GM11168 (cell line): ENCODE results near the gene FEZF1.

Source experiments
- in situ Hi-C: fragments of 300-500 bp; cut with MboI; formaldehyde crosslinking; loops from one replicate; pipeline ENCODE4 v1.12.0; 2022; ENCODE audit warnings: low sequenced_read_pairs; ENCODE audit not compliant: unreplicated experiment

FEZF1 gene

DNA sequence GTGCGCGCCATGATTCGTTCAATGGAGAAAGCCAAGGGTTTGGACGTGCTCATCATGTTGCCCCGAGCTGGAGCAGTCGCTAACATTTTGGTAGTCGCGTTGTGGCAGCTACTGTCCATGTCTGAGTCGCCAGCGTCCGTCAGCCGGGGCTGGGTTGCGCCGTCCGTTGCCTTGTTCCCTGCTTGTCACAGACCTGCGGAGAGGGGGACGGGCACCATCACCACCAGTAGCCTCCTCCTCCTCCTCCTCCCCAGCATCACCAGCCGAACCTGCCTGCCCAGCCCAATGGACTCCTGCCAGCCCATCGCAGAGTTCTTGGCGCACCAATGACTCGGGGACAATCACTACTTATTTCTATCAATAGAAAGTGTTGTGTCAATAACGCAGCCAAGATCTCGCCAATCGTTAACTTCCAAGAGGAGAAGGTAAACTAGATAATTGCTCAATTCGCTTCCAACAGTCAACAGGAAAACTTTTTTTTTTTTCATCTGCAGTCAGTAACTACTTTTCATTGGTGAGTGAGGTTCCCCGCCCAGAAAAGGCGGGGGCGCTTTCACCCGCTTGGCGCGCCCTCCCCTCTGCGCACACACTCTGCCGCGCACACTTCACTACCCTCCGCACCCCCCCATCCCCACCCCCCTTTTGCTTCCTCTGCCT is at the start of gene FEZF1:
FEZF1 (minus strand) TSS at position 432 of the 657 bp plus-strand sequence; CDS start at position 119, 313 bp downstream.
- in situ Hi-C loops = no loop called here

DNA sequence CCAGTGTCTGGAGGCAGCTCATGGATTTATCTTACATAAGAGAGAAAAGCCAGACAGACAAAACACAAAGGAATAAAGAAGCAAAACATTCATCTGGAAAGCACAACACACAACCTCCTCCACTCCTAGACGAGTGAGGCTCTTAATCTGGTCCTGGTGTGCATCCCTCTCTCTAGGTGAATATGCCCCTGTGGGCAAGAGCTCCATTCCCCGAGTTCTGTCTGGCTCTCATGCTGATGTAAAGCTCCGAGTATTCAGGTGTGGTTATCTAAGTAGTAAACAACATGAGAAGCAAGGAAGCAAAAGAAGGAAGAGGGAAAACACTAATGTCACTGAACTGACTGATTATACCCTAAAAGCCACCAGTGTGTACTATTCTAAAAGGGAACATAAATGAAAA is 47.9 kb upstream of the FEZF1 start:
- in situ Hi-C loops = no loop called here

DNA sequence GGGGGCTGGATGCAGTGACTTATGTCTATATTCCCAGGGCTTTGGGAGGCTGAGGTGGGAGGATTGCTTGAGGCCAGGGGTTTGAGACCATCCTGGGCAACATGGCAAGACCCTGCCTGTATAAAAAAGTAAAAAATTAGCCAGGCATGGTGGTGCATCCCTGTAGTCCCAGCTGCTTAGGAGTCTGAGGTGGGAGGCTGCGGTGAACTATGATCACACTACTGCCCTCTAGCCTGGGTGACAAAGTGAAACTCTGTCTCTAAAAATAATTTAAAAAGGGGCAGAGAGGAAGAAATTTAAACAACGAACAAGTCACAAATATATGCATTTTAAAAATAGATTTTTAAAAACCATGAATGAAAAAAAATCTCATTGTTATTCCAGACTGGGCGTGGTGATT is 46.2 kb upstream of the FEZF1 start:
- in situ Hi-C loops = no loop called here

DNA sequence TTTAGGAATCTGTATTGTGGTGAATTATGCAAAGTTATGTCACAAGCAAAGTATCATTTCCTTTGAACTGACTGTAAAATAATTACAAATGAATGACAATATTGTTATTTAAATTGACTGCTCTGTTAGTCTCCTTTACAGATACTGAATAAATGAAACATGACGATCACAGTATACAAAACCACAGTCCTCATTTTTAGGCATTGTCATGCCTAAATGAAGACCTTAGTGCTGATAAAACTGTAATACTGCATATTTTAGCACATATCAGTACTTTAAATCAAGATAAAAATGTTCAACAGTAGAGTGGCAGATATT is 39.7 kb upstream of the FEZF1 start:
- in situ Hi-C loops = no loop called here

DNA sequence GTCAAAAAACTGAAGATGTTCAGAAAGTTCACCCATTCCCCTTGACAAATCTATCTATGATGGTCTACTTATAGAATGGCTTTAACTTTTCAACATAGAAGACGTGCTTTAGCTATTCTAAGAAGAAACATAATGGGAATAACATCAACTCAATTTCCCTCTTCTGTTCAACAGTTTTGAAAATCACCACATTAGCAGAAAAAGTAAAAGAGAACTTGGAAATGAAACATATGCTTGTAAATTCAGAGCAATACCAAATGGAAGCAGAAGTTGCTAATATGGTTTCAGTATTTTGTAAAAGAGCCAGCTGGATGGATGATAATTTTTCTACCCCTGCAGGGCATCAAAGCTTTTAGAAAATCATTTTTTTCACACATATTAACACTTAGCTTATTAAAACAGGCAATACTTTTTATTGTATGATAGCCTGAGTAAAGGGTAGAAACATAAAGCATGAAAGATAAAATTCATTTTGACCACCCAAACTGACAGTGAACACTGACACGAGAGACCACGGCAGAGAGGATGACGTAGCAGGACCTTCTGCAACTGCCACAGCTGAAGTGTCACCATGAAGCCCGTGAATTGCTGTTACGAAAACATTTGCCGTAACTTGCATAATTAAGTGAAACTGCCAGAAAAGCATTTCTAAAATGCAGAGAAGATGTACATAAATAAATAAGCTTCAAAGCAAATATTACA is 39.2 kb upstream of the FEZF1 start:
- in situ Hi-C loops = no loop called here

DNA sequence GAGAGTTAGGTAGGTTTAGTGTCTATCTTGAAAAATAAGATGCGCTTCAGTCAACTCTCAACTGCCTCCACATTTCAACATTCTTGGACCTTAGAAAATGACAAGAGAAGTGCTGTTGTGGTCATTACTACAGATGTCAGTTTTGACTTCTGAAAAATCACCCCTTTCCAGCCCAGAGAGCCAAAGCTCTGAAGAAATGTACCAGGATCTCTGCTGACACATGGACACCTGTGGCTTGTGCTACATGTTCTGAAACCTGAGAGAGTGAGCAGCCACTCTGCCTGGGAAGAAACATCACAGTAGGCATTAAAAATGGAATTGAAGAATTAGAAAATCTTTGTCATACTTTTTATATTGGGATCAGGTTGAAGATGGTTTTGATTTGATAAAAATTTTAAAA is 35.9 kb upstream of the FEZF1 start:
- in situ Hi-C loops = no loop called here

DNA sequence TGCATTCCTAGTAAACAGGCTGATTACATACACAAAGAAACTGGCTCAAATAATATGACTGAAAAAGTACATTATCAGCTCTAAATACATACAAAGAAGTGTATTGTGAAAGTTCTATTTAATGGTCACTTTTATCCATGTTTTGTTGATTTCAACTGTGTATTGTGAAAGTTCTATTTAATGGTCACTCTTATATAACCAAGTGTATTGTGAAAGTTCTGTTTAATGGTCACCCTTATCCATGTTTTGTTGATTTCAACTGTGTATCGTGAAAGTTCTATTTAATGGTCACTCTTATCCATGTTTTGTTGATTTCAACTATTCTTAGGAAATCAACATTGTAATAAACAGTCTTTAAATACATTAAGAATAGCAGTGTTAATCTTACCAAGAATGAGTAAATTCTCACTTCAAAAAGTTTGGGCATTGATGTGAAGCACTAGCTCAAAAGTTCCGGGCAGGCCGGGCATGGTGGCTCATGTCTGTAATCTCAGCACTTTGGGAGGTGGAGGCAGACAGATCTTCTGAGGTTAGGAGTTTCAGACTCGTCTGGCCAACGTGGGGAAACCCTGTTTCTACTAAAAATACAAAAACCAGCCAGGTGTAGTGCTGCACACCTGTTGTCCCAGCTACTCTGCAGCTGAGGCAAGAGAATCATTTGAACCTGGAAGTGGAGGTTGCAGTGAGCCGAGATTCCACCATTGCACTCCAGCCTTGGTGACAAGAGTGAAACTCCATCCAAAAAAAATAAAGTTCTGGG is 34.8 kb upstream of the FEZF1 start:
- in situ Hi-C loops = no loop called here

DNA sequence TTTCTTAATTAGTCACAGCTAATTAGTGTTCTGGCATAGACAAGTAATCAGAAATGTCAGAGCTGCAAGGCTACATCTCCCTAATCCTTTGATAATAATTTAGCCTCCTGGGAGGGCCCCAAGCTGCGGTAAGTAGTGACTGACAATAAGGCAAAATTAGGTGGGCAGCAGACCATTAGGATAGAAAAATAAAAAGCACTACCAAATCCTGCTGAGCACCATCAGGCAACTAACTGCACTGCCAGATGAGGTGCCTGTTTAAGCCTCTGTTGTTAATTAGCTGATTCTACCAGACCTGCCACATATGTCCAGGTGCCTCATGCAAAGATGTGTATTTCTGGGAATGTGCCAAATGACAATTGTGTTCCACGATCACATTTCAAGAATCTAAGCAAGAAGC is 32.5 kb upstream of the FEZF1 start:
- in situ Hi-C loops = no loop called here

DNA sequence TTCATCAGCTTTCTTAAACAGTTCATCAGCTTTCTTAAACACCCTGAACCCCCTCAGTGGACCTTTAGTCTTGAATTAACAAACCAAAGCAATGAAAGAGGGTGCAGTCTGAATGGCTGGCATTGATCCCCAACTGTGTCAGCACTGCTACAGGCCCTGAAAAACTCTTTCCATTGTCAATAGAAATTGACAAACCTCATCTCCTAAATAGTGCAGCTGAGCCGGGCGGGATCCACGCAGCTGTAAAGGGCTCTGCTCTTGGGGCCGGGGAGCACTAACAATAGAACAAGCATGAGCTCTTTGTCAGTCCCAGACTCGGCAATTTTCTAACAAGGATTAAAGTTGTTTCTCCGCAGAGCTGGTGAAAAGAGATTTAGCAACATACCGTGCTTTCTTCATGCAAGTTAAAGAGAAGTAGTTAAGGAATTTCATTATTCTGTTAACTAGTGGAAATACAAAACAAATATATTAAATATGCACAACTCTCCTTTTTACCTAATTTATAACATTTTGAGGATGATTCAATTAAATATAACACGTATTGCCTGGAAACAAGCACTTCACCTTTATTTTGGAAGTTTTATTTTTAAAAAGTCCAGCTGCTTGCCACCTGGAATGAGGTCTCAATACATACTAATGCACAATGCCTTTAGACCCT is 24.7 kb upstream of the FEZF1 start:
- in situ Hi-C loops = no loop called here

DNA sequence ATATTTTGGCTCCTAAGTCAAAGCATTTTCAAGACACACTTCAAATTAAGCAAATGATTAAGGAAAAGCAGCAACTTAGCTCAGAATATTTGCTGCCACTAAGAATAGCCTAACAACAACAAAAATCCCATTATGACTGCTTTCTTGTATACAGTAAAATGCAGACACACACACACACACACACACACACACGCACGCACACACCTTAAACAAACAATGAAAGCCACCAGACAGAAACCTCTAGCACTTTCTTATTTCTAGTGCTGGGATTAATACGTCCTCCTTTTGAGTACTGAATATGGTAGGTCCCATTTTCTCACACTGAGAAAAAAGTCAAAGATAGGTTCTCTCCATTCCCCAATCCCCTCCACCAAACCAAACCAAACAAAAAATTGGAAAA is 23.4 kb upstream of the FEZF1 start:
- in situ Hi-C loops = no loop called here

DNA sequence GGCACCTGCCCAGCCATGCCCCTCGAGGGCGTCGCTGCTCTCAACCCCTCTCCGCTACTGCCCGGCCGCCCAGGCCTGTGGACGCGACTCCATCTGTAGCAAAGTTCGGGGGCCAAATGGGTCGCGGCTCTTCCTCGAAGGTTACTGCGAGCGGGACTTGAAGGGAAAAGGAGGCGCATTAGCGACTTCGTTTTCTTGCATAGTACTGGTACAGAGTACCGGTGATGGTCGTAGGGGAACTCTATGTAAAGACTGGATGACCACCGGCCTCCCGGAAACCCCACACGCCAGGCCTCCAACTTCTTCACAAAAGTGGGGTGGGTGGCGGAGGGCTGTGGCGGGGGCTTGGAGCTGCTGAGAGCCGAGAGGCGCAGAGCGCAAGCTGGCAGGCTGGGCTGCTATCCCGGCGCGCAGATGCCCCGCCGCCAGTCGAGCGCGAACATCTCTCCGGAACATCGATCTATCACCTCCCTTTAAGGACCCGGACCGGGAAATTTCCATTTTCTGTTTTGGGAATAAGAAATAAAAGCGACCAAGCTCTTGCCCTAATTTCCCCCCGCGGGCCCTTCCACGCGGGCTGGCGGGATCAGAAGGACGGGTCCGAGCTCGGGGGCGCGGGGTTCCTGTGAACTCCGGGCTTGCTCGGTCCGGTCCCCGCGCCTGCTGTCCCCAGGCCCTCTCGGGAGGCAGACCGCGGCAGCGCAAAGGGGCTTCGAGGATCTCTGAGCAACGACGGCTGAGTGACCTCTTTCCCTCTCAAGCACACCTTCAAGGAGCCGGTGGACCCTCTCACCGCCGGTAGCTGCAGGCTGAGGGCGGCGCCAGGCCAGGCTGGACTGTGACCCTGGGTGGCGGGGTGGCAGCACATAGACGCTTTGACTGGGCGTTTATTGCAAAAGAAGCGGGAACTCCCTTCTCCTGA is 12.2 kb upstream of the FEZF1 start:
- in situ Hi-C loops = no loop called here

DNA sequence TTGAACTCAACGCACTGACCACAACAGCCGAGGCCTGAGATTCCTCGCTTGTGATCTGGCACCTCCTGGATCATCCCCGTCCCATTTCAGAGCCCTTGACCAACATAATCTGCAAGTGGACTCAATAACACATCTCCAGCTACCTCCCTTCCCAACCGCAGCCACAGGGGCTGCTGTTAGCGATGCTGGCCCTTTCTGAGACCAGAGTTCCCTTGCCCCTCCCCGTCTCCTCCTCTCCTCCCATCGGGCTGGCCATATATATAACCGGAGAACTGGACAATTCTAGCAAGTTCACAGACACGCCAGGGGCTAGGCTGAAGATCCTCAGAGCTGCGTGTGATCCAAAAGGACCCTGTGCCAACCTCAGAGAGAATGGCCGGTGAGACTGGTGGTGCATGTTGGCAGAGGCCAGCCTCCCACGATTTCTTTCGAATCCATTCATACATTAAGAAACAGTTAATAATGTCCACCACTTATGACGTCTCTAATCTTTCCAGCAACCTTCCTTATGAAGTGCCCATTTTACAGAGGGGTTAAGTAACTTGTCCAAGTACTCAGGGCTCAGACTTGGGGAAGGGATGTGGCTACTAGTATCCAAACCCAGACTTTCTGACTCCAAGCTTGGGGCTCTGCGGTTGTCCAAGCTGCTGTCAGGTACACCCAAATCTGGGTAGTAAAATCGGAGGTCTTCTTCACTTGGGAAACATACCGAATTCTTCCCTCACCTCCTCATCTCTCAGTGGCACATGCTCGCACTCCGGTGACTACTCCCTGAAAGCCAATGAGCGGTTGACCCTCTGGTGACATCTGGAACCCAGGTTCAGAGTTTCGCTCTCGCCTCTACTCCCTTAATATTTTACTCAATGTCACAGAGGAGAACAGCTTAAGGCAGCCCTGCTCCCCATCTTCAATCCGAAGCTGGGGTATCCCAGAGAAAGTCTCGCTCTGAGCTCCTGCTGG is 11.2 kb upstream of the FEZF1 start:
- in situ Hi-C loops = no loop called here

DNA sequence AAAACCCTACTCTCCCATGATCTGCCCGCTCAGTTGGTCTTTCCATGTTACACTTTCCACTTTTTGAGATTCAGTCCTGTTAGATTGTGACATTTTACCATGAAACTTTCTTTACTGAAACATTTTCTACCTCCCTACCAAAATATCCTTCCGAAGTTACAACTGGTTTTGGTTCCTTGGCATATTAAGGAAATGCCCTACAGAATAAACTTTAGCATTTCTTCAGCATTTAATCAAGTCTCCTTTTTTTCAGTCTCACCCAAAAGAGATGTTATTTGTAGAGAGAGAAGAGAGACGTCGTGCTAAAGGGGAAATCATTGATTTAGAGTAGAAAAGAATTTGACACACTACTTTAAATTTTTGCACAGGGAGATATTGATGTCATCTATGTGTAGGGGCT is 9.7 kb upstream of the FEZF1 start:
- in situ Hi-C loops = no loop called here

DNA sequence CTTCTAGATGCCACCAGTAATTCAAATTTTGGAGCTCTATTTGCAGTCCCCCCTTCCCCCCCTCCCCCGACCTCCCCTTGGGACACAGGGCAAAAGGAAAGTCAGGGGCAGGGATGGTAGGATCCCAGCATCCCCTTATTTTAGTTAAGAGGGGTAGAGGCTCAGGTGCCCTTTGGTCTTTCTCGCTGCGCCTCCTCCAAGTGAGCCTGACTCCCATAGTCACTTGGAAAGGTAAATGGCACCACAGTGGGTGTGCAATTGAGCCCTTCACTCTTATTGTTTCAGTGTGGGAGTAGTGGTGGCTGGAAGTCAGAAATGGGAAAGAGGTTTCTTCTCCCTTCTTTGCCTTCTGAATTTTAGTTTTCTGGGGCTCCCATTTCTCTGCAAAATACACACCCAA is 8.2 kb upstream of the FEZF1 start:
- in situ Hi-C loops = no loop called here

DNA sequence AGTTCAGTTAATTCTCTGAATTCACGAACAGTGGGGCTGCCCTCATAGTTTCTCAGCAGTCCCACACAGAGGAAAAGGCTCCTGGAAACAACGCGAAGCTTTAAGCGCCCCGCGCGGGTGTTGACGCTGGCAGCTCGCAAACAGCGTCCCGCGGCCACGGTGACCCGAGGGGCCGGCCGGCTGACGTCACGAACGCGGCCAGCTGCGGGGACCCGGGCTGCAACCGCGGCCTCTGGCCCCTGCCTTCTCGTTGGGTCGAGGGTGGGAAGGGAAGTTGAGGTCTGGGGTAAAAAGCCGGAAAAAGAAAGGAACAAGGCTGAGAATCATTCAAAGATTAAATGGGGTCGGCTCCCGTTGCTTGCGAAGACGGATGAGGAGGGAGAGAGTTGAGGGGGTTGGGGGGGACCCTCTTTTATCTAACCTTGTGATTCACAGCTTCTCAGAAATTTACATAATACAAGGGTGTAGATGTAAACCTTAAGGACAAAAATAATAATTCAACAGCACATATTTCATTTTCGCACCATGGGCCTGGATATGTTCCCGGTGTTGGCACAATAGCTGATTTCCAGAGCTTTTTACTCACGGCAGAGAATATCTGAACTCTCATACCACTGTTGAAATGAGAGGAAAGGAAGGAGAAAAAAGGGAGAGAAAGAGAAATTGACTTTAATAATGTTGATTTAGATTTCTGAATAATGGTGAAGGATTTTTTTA is 7.3 kb upstream of the FEZF1 start:
- in situ Hi-C loops = no loop called here

DNA sequence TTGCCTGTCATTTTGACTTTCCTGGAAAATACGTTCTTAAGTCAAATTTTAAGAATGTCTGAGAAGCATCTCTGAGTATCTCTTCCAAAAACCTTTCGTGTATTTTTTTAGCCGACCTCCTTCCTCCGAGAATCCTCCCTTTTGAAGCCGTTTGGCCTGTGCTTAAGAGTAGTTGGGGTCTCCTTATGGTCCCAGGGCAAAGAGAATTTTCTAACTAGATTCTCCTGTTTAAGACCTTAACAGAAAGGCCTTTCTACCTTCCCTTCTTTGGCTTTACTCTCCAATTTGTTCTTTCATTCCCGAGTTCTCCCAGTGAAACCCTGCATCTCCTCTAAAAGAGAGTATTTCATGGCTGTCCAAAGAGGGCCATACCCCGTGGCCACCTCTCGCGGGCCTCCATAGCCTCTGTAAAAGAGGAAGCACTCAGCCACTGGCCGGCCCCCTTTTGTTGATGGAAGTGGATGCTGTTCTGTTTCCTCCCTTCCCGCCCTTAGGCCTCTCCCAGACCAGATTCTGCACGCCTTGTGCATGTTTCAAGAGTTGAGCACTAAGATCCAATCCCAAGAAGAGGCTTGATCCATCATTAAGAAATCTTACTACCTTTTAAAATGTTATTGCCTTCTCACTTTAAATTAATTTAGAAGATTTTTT is 6.6 kb upstream of the FEZF1 start:
- in situ Hi-C loops = no loop called here

DNA sequence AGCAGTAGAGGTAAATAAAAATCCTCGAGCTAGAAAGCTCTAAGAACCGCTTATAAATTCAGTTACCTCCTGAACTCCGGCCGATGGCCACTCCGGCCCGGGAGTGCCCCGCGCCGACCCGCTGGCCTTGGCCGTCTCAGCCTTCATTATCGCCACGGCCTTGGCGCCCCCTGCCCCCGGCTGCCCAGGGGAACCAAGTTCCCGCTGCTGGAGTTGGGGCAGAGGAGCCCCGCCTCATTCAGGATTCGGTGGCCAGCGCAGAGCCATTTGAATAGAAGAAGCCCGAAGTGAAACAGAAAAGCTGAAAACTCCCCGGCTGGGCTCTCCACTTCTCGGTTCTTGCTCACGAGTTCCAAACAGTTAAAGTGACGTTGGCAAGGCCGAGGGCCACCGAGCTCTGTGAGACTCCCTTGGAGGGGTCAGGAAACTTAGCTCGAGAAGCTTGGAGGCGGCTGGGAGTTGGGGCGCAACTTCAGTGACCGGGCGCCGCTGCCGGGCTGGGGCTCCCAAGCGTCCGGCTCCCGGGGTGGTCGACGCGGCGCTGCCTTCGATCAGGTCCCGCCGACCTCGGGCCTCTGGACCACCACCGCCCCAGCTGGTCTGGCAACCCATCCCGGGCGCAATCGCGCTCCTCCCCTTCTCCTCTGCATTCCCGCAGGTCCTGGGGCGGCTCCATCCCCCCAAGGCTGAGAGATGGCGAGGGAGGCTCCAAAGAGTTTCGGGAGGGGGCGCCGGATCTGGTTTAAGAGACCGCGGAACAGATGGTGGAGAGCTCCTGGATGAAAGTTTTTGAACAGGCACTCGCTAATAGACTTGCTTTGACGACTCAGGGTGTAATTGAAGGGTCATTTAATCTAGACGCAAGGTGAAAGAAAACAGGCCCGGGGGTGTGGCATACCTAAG is 5.8 kb upstream of the FEZF1 start:
- in situ Hi-C loops = no loop called here
